ENCODE measurements around the gene PACRG. TPM values are rescaled to one million over a fixed set of nuclear protein-coding genes. Genes with fewer than 3 reads are reported as not detected.

The PACRG gene
- total and polyA plus RNA-seq, 2 of the 8 experiments (the other 6 are each of a cell fraction or from before 2014, with no cell fraction given), result 0.44 to 0.54 TPM

GRCh38 chr6:163030980-163031379, 303.2 kb downstream of the PACRG start:
- Histone ChIP-seq H4K5ac (ENCODE audit: insufficient read length, low read depth, low read length) (no peak overlapping the region), H3K4ac (replicated peaks; ENCODE audit: insufficient read length, low read depth, low read length) (no peak overlapping the region), H4K91ac (replicated peaks; ENCODE audit: insufficient read length, low read length) (no peak overlapping the region), H3K79me1 (ENCODE audit: low read depth, low read length) (no peaks in the 10 kb centered on the region), H2BK20ac (ENCODE audit: low read length) (no peak overlapping the region), H3K27me3 (replicated peaks in 1 of 4; ENCODE audit: control insufficient read depth in 3 of 4, extremely low read depth in 1 of 4, insufficient read depth in 3 of 4, low read length in 3 of 4) (no peaks in the 10 kb centered on the region), H3K4me1 (replicated peaks in 1 of 4; ENCODE audit: control insufficient read depth in 3 of 4, insufficient read depth in 4 of 4, low read length in 3 of 4) (peaks cover 0 to 5% (median 0%) of the 10 kb centered on the region in 4 experiments; a peak in 1 of 7 replicates), H3K4me3 (ENCODE audit: extremely low read depth in 1 of 4, insufficient read depth in 2 of 4, low read depth in 3 of 4, low read length in 4 of 4) (no peak overlapping the region), H3K9me3 (ENCODE audit: insufficient read depth in 2 of 2, low read depth in 1 of 2, low read length in 1 of 2) (peaks cover 0 to 3% of the 10 kb centered on the region in 2 experiments; a peak in 1 of 4 replicates), H2BK120ac (replicated peaks; ENCODE audit: low read depth, low read length) (no peak overlapping the region), H3K79me2 (ENCODE audit: control insufficient read depth in 1 of 2, insufficient read depth in 2 of 2, low read length in 2 of 2) (no peaks in the 10 kb centered on the region), H2AFZ (ENCODE audit: low read length) (no peak overlapping the region), H3K23me2 (ENCODE audit: low read depth, low read length) (no peaks in the 10 kb centered on the region), H3K14ac (ENCODE audit: insufficient read length) (no peak overlapping the region), H4K8ac (ENCODE audit: extremely low read depth, insufficient read depth, low read length) (no peak overlapping the region), H2BK5ac (ENCODE audit: low read depth, low read length) (no peak overlapping the region), H3K4me2 (ENCODE audit: insufficient read depth in 1 of 2, low read depth in 2 of 2, low read length in 2 of 2) (no peak overlapping the region), H3K27ac (ENCODE audit: low read depth, low read length) (no peak overlapping the region), H3K23ac (ENCODE audit: insufficient read length) (no peak overlapping the region), H2AK5ac (ENCODE audit: low read depth, low read length) (no peak overlapping the region), H2BK12ac (ENCODE audit: low read depth, low read length) (no peak overlapping the region), H3K18ac (ENCODE audit: extremely low read depth, low read length) (no peak overlapping the region), H4K20me1 (replicated peaks in 1 of 2; ENCODE audit: control insufficient read depth in 1 of 2, insufficient read depth in 2 of 2, low read length in 2 of 2) (no peaks in the 10 kb centered on the region), H3K36me3 (ENCODE audit: control insufficient read depth in 2 of 4, insufficient read depth in 4 of 4, low read length in 3 of 4) (no peaks in the 10 kb centered on the region), H3K56ac (replicated peaks; ENCODE audit: insufficient read length, low read depth, low read length) (no peak overlapping the region), H3K9ac (replicated peaks in 1 of 4; ENCODE audit: extremely low read depth in 1 of 4, low read depth in 3 of 4, low read length in 3 of 4) (no peak overlapping the region), H2BK15ac (ENCODE audit: low read length) (no peak overlapping the region)
- 100% methylated on average over 1 of the region's 1 CpG; no CpG with 5 or more reads in 1 of the 2 experiments for WGBS, 2 experiments (ENCODE audit: extremely low coverage in 1 of 2, insufficient coverage in 1 of 2, insufficient read length in 1 of 2, insufficient replicate concordance in 2 of 2, low coverage in 1 of 2, low lambda C conversion rate in 2 of 2, missing lambda C conversion rate in 1 of 2)
- DNase-seq (ENCODE audit: low read depth in 1 of 2, low spot score in 2 of 2) (no peak), FAIRE-seq (no peak)
- ChIA-PET POLR2A (ENCODE audit: partially characterized antibody) (no interaction called here), CTCF (ENCODE audit: partially characterized antibody) (interaction anchor here (1.2 kb wide), 1 partner anchor 1079 kb away, joined by 3 read pairs; no protein-coding TSS in a partner anchor)
- TF ChIP-seq POLR2A (IDR thresholded peaks at IDR 0.05; ENCODE audit: control extremely low read depth in 1 of 2, low read depth in 2 of 2, low read length in 2 of 2) (no peak), SIN3A (conservative IDR thresholded peaks at IDR 0.05 in 1 of 2, IDR thresholded peaks at IDR 0.05 in 1 of 2; ENCODE audit: low read depth in 1 of 2, low read length in 2 of 2) (no peak), TAF7 (optimal IDR thresholded peaks at IDR 0.05; ENCODE audit: borderline replicate concordance, low read depth, low read length) (no peak), ZNF274 (IDR thresholded peaks at IDR 0.05; ENCODE audit: borderline replicate concordance, extremely low read depth, low read length) (no peak), CTBP2 (IDR thresholded peaks at IDR 0.05; ENCODE audit: borderline replicate concordance, insufficient read depth, insufficient read length, low read length) (no peak), TAF1 (IDR thresholded peaks at IDR 0.05; ENCODE audit: low read depth, low read length) (no peak), SRF (IDR thresholded peaks at IDR 0.05; ENCODE audit: low read depth, low read length) (no peak), EZH2 (IDR thresholded peaks at IDR 0.05; ENCODE audit: low read depth, low read length, severe bottlenecking) (no peak), SUZ12 (IDR thresholded peaks at IDR 0.05; ENCODE audit: low read length) (no peak), KDM1A (IDR thresholded peaks at IDR 0.05; ENCODE audit: borderline replicate concordance, low read length) (no peak), MAFK (IDR thresholded peaks at IDR 0.05; ENCODE audit: low read depth, low read length) (no peak), BACH1 (IDR thresholded peaks at IDR 0.05; ENCODE audit: low read length) (no peak), SIRT6 (IDR thresholded peaks at IDR 0.05; ENCODE audit: low read length) (no peak), RNF2 (IDR thresholded peaks at IDR 0.05; ENCODE audit: borderline replicate concordance, low read depth, low read length, missing control alignments, poor library complexity, severe bottlenecking) (no peak), CREB1 (IDR thresholded peaks at IDR 0.05) (no peak)
